EH (cell line): ENCODE data around the gene ANO3.
"Not testable (repeated sequence)": the region's sequence is repeated elsewhere in the genome, so short reads cannot be mapped to it uniquely, and the experiment has no call there.

Experiments
- DNase-seq: peaks from one replicate; pipeline ENCODE4 v3.0.0-alpha.2; 2015; ENCODE audit warnings: low read depth

Gene ANO3

DNA sequence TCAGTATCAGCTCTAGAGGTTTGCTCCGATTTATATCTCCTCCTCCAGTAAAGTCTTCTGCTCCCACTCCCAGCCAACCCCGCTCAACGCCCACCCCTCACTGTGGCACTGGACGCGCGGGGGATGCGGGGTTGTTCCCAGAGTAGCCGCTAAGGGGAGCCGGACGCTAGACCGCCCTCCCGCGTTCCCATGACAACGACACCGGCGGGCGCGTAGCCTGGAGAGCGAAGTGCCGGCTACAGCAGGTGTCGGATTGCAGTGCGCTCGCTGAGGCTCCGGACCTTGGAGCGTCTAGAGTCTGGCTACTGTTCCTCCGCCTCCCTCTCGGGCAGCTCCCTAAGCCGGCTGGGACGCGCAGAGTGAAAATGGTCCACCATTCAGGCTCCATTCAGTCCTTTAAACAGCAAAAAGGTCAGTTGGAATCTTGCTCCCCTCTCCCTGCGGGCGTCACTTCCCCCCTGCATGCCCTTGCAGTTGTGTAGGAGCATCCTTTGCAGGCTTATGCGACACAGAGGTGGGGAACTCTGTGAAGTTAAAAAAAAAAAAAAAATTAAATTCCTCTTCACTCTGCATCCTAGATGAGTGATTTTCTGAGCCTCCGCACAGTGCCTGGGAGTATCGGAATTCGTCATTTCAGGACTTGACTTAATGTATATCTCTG, at the start of gene ANO3:
Gene ANO3, plus strand, starts transcription at position 220 of the 661 bp plus-strand sequence. Its CDS starts 146 bp downstream, at position 366.
- peak; percentile 76 for DNase-seq

DNA sequence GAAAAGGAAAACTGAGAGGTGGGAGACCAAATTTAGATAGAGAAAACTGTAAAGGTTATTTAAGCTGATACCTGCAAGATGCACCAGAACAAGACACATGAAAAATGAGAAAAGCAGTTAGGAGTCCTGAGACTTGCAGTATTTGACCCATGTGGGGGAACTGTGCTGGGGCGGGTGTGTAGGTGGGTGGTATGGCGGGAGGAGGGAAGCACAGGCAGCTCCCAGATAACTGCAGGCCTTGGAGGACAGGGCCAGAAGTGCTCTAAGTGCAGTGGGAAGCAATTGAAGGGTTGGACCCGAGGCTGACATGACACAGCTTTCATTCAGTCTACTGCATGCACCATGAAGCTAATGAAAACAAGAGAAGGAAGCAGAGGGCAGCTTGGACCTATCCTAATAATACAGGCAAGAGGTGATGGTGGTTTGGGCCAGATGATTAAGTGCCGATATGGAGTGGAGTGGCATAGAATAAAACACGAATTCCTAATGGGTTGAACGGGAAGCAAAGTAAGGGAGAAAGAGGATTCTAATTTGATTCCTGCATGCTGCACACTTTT, 48.0 kb upstream of the ANO3 start:
- no peak for DNase-seq

DNA sequence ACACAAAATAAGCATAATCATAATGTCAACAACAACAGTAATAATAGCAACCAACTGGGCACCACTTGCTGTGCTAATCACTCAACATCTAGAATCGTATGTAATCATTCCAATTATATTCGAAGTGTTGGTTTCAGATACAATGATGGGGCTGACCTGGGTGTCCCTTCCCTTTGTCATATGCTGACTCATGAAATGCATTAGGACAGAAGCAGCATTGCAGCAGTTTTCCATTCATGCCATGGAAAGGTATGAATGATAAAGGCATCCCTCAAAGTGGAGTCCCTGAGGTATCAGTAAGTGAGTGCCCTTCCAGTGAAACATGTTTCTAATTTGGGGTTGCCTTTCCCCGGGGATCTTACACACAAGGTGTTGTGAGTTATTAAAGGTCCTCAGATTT, 46.3 kb upstream of the ANO3 start:
- no peak for DNase-seq

DNA sequence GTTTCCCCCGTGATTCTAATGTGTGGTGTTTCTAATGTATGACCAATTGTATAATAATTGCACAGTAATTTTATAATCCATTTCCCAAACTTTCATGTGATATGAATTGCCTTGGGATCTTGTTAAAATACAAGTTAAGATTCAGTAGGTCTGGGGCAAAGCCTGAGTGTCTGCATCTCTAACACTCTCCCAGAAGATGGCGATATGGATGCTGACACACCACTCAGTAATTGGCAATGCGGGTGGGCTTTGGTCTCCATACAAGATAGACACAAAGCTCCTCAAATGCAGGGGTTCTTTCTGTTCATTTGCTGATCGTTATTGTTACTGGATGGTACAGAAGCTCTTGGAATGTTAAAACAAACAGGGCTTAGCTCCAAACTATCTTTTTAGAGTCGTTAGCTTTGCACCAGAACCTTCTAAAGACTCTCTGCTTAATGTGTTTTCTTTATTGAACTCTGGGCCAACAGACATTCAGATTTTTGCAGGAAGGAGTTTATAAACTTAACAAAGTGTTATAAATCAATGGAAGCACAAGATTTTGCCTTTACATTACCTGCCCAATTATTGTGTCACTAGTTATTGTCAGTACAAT, 45.4 kb upstream of the ANO3 start:
- DNase-seq = peak; percentile 15

DNA sequence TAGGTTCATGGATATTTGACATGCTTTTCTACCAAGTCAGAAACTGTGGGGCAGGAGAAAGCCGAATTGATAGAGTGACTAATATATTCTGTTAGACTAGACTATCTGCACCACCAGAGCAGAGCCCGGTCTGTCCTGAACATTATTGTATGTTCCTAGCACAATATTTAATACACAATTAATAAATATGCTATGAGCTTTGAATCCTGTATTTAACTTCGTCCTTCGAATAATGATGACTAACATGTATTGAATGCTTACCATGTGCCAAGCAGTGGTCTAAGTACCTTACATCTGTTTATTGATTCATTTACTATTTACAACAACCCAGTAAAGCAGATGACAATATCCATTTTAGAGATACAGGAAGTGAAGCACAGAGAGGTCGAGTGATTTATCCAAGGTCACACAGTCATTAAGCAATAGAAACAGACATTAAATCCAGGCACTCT, 44.8 kb upstream of the ANO3 start:
- DNase-seq = no peak

DNA sequence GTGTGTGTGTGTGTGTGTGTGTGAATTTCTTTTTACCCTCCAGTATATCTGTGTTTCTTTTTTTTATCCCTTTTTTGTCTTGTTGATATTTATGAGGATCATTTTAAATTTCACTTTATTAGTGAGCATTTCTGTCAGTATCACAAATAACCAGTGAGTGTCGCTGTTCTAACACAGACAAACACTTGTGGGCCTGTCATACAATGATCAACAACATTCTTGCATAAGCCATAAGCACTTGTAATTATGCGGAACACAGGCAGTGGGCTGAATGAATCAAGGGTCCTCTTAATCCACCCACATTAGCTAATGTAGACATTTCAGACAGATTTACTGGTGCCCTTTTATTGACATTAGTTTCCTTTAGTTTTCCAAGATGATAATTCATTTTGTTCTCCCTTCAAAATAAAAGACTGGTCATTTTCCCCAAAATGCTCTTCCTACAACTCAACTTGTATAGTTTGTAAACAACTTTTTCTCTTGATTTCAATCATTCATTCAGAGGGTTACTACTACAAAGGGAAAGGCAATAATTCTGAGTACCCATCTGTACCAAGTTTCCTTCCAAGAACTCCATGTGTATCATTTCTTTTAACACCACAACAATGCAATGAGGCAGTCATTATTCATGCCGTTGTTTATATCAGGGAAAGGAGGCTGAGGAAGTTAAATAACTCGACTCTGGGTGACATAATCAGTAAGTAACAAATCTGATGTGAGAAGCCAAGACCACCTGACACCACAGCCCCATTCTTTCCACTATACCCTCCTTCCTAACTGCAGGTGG, 34.5 kb upstream of the ANO3 start:
- DNase-seq = peak; percentile 48

DNA sequence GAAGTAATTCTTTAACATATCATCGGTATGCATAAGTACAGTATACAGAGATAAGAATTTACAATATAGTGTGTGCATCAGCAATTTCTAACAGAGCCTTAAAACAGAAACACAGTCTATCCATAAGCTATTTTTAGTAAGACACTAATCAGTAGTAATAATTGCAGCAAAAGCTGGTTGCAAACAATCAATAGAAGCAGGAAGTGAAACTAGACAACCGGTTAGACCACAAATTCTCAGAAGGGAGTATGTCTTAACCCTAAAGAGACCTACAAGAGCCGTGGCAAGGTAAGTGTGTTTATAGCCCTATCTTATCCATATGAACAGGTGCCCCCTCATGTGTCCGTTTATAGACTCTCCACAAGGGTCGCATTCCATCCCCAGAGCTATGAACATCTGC, 15.6 kb upstream of the ANO3 start:
- not testable (repeated sequence) for DNase-seq

DNA sequence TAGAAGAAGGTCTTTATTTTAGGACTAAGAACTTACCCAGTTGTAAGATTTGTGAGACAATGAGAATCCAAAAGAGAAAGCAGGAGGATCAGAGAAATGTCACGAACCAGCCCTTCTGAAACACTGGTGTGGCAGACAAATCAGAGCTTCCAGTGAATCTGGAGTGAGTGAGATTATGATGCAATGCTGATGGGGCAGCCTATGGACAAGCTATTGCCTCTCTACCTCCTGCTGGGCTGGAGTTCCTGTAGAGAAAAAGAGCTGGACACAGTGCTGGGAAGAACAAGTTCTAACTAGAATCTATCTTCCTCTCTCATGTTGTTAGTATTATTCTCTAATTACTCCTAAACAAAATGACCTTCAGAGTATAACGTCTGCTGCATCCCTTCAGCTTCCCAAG, 12.0 kb upstream of the ANO3 start:
- DNase-seq = peak; percentile 5

DNA sequence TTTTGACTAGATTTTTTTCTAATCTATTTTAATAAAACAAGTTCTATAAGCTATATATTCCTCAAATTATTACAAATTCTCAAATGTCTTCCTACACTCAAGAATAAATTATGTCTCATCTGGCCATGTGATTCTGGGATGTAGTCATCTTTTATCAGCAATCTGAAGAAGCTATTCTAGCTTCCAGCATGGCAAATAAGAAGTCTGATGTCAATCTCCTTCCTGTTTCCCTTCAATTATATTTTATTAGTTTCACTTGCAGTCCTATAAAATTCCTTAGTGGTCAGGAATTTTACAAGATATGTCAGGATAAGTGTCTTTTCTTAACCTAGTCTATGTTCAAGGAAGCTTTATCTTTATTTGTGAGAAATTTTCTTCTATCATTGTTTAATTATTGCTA, 10.4 kb upstream of the ANO3 start:
- peak; percentile 1 for DNase-seq

DNA sequence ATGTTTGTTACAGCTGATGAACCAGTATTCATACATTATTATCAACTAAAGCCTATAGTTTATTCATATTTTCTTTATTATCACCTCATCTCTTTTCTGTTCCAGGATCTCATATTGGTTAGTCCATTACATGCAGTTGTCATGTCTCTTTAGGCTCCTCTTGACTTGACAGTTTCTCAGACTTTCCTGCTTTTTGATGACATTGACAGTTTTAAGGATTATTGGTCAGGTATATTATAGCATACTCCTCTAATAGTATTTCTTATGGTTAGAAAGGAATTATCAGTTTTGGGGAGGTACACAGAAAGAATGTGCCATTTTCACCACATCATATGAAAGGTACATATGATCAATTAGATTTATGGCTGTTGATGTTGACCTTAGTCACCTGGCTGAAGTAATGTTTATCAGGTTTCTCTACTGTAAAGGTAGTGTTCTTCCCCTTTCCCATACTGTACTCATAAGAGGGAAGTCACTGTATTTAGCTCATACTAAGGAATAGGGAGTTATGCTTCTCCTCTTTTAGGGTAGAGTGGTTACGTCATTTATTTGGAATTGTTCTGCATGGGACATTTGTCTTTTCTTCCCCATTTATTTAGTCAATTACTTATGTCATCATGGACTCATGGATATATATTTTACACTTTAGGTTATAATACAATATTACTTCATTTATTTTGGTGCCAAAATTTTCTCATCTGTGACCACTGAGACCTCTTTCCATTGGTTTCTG, 9.4 kb upstream of the ANO3 start:
- DNase-seq = no peak

DNA sequence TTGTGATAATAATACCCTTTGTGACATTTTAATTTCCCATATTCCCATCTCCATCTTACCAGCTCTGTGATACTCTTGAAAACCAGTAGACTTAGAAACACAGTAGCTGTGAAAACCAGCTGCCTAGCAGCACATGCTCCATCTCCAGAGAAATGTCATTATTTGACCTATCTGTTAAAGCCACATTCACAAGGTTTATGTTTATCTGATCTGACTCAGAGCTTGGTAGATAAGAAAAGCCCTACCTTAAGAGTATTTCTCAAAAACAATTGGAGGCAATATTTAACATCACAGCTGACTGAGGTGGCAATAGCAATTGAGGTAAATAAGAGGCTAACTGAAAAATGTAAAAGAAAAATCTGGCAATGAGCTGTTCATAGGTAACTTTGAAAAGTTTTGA, 8.1 kb upstream of the ANO3 start:
- no peak for DNase-seq

DNA sequence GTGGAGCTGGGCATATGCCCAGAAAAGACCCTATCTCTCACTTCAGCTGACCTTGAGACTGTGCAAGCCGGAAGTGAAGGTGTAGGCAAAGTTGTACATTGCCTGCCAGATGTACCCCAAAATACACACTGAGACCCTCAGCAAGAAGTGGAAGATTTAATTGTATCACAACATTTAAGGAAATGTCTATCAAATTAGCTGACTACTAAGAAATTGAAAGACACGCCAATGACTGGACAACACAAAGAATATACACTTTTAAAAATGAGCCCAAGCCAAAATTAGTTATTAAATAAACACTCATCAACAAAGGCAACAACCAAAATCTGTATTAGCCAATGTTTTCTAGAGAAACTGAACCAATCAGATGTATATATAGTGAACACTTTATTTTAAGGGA, 7.7 kb upstream of the ANO3 start:
- DNase-seq = no peak

DNA sequence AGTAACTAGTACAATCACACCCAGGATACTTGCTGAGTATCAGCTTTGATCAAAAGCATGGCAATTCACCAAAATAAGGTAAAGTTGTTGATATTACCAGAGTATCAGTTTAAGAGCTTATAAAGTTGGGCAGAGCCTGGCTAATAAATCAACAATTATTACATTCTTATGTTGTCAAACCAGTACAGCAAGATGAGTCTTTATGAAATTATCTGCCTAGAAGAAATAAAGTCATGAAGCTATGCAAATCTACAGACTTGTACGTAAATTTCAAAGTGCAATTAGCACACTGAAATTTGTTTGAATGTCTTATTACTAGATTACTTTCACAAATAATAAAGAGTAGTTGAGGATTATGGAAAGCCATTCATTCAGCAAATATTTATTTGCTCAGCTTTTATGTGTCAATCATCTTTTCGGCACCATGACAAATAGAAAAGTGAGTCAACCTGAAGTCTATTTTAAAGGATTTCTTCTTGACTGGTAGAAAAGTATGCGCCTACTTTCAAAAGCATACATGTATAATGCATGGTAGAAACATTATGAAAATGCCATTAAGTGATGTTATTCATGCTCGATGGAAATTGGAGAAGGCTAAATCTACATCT, 5.0 kb upstream of the ANO3 start:
- no peak for DNase-seq

DNA sequence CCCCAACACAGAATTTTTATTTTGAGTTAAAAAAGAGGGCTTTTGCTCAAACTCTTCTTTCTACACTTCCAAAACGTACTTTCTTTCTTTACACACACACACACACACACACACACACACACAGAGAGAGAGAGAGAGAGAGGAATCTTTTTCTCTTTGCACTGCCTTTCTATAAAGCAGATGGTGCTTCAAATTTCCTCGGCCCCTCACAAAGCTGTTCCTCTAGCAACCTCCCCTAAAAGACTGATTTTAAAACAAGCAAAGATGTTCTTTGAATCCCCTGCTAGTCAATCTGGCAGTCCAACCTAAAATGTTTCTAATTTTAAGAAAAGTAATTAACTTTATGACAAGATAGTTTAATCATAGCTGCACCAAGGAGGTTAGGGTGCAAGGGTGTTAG, 2.7 kb upstream of the ANO3 start:
- no peak for DNase-seq

DNA sequence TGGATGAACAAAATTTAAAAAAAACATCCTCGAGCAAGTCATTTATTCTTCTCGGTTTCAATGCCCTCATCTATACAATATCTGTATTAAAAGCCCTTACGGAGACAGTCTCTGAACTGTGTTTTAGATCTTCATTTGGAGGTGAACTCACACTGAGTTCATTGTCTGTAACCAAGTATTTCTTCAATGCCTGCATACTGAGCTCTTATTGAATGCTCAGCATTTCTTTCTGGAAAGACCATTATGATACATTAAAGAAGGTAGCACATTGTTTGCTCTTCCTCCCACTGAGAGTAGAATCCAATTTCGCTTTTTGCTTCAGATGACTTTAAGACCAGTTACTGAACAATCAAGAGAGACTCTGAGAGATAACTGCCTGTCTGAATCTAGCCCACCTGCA, 1.7 kb upstream of the ANO3 start:
- DNase-seq = no peak

DNA sequence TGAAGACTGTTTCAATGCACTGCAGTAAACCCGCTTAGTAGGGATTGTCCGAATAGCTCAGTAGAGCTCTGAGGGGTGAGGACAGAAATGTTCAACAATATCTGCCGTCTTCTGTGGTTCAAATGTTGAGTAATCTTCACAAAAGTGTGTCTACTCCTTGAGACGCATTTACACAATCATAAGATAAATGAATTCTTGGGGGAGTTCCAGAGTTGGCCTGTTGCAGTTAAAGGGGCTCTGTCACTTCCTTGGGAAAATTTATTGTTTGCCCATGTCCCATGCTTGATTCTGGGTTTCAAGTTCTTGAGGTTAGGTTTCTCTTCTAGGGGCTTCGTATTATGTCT, 614 bp downstream of the ANO3 start:
- DNase-seq = no peak

DNA sequence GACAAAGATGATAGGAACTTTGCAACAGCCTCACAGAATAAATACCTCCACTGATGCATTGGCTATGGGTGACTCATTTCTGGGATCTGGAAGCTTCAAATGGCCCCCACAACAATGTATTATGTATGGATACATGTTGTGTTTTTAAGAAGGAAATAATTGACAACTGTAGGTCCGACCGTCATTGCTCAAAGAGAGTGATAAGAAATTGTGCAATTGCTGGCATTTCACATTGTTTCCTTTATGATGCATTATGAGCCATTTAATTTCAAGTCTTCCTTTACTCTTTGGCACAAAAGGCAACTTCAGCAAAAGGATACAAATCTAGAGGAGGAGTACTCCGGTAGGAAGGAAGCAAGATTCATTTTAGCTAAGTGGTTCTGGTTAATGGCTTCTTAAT, 2.0 kb downstream of the ANO3 start:
- DNase-seq = no peak

DNA sequence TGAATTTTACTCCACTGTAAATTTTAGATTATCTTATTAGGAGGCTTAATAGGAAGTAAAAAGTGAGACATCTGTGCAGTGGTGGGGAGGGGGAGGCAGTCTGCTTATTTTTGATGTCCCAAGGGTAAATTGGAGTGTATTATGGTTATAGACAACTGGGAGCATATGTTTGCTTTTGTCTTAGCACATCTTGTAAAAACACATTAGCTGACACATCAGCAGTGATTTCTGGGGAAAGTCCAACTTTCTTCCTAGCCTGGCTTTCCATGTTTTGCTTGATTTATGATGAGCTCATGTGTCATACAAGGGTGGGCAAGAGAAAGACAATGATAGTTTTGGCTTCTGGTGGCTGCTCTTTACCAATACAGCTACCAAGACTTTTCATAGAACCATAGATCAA, 4.0 kb downstream of the ANO3 start:
- DNase-seq = no peak

DNA sequence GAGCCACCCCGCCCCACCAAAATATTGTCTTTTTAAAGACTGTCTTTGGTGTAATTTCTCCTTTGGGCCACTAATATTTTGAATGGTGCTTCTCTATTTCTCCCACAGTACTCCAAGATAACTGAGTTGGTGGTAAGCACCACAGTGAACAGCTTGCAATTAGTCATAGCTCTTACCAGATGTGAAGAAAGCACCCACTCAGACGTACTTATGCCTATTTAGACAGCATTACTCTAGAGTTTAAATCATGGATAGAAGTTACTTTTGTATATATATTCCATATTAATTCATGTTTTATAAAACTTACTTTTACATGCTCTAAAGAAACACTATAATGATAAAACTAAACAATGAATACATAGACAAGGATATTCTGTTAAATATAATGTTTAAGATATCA, 12.7 kb downstream of the ANO3 start:
- DNase-seq = no peak

DNA sequence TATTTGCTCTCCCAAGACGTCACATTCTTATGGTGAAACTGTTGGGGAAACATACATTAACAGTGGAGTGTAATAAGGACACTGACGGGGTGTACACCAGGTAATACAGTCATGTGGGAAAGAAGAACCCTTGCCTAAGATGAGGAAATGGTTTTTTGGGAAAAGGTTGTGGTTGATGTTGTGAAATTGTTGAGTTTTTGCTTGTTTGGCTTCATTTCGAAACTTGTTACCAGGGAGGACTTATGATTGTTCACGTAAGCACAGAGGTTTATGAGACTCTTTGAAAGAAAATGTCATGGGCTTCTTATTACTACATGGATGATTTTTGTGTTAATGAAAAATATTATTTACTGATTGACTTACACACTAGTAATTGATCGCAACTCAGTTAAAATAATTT, 16.8 kb downstream of the ANO3 start:
- no peak for DNase-seq

DNA sequence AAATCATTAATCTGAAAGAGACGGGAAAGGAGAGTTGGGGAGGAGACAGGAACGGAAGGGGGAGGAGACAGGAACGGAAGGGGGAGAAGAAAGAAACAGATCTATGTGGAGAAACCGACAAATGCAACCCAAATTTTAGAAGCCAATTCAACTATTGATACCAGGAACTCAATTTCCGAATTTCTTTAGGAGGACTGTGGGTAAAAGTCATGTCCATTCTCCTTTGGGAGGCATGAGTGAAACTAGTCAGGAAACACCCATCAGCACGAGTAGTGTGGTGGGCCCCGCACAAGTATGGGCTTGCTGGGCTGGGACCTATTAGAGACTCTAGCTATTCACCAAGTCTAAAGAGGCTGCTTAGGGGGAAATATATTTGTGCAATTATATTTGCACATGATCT, 18.1 kb downstream of the ANO3 start:
- DNase-seq = no peak

DNA sequence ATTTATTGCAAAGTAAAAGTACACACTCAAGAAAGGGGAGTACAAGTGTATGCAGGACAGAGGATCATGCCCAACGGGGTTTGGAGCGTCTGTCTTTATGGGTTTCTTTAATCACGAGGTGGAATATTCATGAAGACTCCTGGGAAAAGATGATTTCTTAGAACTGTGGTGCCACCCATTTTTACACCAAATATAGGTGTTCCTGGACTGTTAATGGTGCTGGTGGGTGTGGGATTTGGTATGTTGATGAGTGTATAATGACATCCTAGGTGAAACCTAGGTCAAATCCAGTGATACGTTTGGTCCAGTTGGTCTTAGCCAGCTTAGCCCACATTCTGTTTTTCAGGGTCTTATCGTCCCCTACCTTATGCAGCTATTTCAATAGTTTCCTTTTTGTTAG, 21.1 kb downstream of the ANO3 start:
- no peak for DNase-seq
